ENCODE measurements around the gene SUCO. TPM values are rescaled to one million over a fixed set of nuclear protein-coding genes. Genes with fewer than 3 reads are reported as not detected.
A peak's percentile ranks its signal among the peaks of the same experiment; 100 is the strongest.

Gene SUCO
- total RNA-seq, 1 donor from 2014 or later: 30.2 TPM

DNA sequence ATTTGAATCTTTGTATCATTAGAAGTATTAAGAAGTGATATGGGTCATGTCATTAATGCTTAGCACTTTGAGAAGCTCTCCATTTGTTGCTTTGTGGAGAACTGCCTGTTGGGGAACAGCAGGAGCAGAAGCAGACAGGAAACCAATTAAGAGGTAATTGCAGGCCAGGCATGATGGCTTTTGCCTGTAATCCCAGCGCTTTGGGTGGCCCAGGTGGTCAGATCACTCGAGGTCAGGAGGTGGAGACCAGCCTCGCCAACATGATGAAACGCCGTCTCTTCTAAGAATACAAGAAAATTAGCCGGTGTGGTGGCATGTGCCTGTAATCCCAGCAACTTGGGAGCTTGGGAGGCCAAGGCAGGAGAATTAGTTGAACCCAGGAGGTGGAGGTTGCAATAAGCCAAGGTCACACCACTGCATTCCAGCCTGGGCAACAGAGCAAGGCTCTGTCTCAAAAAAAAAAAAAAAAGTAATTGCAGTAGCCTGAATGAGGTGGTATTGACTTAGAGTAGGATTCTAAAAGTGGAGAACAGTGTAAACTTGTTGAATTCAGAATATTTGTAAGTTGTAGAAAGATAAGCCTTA is 68.2 kb downstream of the SUCO start:
- no peak overlapping the region for H3K4me3 ChIP-seq (ENCODE audit: low read depth, low read length)
- no peak for DNase-seq (ENCODE audit: low read depth)
- TF ChIP-seq, protein P1, sequence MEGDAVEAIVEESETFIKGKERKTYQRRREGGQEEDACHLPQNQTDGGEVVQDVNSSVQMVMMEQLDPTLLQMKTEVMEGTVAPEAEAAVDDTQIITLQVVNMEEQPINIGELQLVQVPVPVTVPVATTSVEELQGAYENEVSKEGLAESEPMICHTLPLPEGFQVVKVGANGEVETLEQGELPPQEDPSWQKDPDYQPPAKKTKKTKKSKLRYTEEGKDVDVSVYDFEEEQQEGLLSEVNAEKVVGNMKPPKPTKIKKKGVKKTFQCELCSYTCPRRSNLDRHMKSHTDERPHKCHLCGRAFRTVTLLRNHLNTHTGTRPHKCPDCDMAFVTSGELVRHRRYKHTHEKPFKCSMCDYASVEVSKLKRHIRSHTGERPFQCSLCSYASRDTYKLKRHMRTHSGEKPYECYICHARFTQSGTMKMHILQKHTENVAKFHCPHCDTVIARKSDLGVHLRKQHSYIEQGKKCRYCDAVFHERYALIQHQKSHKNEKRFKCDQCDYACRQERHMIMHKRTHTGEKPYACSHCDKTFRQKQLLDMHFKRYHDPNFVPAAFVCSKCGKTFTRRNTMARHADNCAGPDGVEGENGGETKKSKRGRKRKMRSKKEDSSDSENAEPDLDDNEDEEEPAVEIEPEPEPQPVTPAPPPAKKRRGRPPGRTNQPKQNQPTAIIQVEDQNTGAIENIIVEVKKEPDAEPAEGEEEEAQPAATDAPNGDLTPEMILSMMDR (conservative IDR thresholded peaks at IDR 0.05; ENCODE audit: low read depth, low read length): no peak

DNA sequence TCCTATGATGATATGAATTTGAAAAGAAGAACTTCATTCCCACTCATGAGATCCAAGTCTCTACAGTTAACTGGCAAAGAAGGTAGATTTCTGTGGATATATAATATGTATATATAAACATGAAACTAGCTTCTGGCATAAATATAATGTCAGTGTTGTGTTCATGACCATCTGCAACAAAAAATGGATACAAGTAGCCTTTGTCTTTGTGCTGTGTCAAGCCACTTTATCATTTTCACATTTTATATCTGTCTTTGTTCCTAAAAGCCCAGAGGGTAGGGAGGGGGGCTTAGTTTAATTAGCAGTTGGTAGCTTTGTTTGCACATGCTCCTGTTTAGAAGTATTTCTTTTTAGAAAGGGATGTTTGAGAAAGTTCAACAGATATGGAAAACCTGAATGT is 69.8 kb downstream of the SUCO start:
- no peak overlapping the region for H3K4me3 ChIP-seq (ENCODE audit: low read depth, low read length)
- TF ChIP-seq, protein P1 (conservative IDR thresholded peaks at IDR 0.05; ENCODE audit: low read depth, low read length): no peak
- DNase-seq (ENCODE audit: low read depth): no peak

DNA sequence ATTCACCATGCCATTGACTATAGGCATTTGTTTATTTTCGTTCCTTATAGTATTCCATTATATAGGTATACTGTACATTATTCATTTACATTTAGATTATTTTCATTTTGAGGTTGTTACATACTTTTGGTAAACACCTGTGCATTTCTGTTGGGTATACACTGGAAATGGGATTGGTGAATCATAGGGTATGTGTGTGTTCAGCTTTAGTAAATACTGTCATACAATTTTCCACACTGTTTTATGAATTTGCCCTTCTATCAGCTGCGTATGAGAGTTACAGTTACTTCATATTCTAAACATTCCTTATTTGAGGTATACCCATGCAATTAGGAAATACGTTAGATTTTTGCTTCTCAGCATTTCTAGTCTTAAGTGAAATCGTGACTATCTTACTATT is 70.9 kb downstream of the SUCO start:
- H3K4me3 ChIP-seq (ENCODE audit: low read depth, low read length): no peak overlapping the region
- TF ChIP-seq, protein P1 (conservative IDR thresholded peaks at IDR 0.05; ENCODE audit: low read depth, low read length): no peak
- DNase-seq (ENCODE audit: low read depth): no peak

DNA sequence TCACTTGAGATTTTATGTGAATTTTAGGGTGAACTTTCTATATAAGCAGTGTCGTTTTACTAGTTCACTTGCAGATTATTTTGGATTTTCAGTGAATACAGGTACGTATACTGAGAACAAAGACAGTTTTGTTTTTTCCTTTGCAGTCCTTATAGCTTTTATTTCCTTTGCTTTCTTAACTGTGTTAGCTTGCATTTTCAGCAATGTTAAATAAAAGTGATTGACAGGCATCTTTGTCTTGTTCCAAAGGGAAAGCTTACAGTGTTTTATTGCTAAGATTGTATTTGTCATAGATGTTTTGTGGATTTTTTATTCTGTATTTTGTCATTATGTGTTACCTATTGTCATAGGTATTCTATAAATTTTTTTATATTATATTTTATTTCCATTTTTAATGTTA is 72.7 kb downstream of the SUCO start:
- no peak for DNase-seq (ENCODE audit: low read depth)
- TF ChIP-seq, protein P1 (conservative IDR thresholded peaks at IDR 0.05; ENCODE audit: low read depth, low read length): no peak
- no peak overlapping the region for H3K4me3 ChIP-seq (ENCODE audit: low read depth, low read length)

DNA sequence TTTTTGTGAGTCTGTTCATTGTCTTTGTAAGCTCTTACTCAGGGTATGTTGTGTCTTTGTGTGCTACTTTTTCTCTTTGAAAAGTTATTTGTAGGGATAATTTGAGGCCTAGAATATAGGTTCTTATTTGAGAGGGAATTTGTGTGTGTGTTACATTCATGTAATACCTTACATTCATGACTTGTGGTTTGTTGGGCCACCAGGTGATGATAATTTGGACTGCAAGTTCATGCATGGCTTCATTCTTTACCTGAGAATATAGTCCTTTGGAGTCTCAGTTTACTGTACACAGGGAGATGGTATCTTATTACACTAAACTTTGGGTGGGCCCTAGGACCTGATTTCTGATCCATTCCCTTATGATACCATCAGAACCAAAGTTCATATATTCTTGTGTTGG is 74.2 kb downstream of the SUCO start:
- no peak for DNase-seq (ENCODE audit: low read depth)
- no peak overlapping the region for H3K4me3 ChIP-seq (ENCODE audit: low read depth, low read length)
- TF ChIP-seq, protein P1 (conservative IDR thresholded peaks at IDR 0.05; ENCODE audit: low read depth, low read length): no peak

DNA sequence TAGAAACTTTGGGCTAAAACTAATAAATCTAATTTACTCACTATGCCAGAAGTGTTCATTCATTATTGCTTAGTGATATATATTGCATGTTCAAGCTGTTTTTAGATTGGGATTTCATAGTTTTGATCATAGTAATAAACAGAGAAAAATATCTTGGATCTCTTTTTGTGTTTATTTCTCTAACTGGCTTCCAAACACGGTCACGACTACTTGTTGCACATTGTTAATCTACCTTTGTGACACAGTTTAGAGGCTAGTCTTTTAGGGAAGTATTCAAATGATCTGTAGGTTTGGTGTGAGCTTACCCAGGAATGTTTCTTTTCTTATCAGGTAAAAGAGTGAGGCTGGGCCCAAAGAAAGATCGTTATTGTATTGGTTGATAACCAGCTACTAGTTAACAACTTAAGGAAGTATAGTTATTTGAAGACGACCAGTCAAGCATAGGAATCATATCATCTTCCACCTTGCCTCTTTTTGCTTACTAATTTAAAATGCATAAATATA is 75.2 kb downstream of the SUCO start:
- no peak overlapping the region for H3K4me3 ChIP-seq (ENCODE audit: low read depth, low read length)
- TF ChIP-seq, protein P1 (conservative IDR thresholded peaks at IDR 0.05; ENCODE audit: low read depth, low read length): no peak
- no peak for DNase-seq (ENCODE audit: low read depth)

DNA sequence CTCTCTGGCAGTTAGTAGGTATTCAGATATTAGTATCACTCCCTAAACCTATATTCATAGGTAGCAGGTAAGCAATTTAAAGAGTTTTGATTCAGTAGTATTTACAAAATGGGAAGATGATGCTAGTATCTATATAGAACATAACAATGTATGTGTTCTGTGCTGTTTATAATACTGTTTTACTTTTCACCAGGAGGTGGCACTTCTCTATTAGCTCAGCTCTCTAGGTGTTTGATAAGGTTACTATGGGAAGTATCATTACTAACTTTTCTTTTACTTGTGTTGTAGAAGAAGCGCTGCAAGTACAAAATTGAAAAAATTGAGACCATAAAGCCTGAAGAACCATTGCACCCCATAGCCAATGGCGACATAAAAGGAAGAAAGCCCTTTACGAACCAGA is 76.6 kb downstream of the SUCO start:
- H3K4me3 ChIP-seq (ENCODE audit: low read depth, low read length): no peak overlapping the region
- DNase-seq (ENCODE audit: low read depth): no peak
- TF ChIP-seq, protein P1 (conservative IDR thresholded peaks at IDR 0.05; ENCODE audit: low read depth, low read length): peak; percentile 61

Data from epithelial cell of proximal tubule (primary cell).